HG02610 (cell line): ENCODE results near the gene CORIN.

Experiments
- ATAC-seq: cut with Tn5 transposase; IDR thresholded peaks from one replicate; pipeline ENCODE4 v1.9.1; 2021; ENCODE audit warnings: mild to moderate bottlenecking, moderate library complexity; ENCODE audit not compliant: unreplicated experiment

Gene CORIN

DNA sequence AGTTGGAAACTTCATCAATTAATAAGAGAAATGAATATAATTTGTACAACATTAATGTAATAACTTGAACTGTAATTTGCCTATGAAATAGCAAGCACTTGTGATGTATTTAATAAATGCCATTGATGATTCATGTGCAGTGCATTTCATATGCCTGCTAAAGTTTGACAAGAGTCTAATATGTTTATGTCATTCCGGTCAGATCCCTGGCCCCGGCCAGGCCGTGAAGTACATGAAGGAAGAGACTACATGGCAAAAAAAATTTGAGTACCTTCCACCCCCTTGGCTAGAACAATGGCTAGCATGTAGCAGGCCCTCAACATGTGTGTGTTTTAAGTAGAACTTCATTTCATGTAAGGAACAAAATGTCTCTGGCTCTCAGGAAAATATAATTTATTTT is 191.5 kb downstream of the CORIN start:
- ATAC-seq: no peak

DNA sequence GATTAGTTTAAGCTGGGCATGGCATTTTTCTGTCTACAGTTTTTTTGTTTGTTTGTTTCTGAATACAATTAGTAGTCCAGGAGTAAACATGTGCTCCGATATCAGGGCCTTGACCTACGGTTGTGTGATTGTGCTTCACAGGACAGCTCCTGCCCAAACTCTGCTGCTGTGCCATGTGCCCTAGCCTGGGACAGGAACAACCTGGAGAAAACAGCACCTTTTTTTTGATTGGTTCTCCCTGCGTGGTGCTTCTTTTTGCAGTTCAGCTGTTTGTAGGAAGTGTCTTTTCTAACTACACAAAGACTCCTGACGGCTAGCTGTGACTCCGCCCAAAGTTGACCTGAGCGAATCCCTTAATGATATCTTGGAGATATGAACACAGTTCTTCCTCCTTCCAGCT is 194.0 kb downstream of the CORIN start:
- no peak for ATAC-seq

DNA sequence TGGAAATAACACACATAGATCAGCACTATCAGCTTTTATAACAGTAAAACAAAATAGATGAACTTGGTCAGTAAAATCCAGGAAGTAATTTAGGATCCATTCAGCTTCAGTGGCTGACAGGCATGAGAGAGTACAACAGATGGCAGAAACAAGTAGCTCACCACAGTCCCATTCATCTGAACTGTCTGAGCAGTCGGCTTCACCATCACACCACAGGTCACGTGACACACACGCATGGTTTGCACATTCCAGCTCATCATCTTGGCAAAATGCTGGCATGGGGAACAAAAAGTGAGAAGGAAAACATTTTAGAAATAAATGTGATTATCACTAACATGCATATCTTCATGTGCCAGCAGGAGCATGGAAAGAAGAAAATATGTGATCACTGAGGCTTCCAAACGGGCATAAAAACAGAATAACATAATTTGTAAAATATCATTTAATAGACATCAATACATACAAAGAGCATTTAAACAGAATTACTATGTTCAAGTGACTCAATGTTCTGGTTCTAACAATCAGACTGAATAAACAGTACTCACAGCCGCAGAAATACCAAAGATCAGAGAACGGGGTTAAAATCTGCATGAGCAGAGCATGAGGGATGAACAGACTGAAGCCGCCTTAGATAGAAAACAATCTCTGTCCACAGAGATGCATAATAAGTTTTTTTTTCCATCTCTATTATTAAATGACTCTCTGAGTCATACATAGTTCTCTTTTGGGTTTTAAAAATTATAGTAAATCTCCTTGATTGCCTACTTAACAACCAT is 194.7 kb downstream of the CORIN start:
- ATAC-seq: no peak

DNA sequence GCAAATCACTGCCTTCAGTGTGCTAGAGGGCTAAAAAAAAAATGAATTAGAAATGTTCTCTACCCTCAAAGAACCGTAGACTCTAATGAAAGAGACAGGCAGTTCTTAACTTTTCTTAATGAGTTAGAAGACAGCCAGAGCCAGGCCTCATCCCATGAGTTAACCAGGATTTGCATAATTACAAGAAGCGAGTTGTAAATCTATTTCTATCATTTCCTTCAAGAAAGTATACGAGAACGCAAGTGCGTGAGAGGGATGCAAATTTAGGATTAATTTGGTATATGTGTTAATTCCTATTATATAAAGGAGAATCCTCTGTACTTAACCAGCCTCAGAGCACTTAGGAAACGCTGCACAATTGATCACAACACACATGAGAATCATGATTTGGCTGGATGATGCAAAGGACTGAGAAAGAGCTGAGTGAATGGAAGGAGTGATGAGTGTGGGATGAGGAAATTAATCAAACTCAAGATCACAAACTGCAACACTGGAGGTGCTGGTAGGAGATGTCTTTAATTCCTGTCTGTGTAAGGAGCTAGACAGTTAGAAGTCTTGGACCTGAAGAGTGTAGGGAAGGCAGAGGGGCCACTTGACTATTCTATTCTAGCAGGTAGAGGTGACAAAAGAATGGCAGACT is 195.6 kb downstream of the CORIN start:
- ATAC-seq: no peak

DNA sequence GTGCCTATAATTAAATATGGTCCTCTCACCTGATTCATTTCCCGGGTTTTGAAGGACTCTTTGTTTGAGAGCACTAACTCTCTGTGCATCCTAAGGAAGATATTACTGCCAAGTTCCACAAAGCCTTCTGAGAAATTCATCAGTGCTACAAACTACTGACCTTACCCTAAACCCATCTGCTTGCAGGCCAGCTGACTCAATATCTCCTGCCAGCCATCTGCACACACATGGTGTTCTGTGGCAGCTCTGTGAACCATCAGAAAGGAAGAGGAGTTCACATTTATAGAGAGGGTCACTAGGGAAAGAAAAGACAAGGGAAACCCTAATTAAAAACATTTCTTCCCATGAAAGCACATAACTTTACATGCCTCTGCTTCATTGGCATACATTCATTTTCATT is 196.1 kb downstream of the CORIN start:
- no peak for ATAC-seq

GRCh38 chr4:47640911-47641310 is 197.0 kb downstream of the CORIN start:
- no peak for ATAC-seq

- ATAC-seq: peak; percentile 66
Observed at GRCh38 chr4:47639531-47639930, 198.3 kb downstream of the CORIN start.

DNA sequence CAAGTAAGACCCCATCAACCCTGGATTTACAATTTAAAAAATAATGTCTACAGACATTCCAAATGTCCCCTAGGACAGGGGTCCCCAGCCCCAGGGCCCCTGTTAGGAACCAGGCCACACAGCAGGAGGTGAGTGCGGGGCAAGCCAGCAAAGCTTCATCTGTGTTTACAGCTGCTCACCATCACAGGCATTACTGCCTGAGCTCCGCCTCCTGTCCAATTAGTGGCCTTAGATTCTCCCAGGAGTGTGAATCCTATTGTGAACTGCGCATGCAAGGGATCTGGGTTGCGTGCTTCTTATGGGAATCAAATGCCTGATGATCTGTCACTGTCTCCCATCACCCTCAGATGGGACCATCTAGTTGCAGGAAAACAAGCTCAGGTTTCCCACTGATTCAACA is 206.7 kb downstream of the CORIN start:
- no peak for ATAC-seq

DNA sequence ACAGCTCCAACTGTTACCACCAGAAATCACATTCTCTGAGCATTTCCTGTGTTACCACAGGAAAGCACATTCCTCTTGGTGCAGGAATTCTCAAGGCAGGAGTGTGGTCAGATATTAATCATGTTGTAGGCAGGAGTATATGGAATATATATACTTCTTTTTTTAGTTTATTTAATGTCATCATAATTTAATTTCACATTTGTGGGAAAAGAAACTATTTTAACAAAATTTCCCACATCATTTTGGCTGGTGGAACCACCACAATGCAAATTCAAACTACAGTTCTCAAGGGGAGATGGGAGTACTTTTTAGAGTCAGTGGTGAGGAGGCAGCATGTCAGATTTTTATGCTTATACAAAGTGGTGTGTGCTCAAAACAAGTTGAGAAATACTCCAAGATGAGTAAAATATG is 213.8 kb downstream of the CORIN start:
- ATAC-seq: no peak

GRCh38 chr4:47621181-47621580 is 216.7 kb downstream of the CORIN start:
- ATAC-seq: no peak

- ATAC-seq: no peak
Observed at GRCh38 chr4:47619691-47620090, 218.2 kb downstream of the CORIN start.

DNA sequence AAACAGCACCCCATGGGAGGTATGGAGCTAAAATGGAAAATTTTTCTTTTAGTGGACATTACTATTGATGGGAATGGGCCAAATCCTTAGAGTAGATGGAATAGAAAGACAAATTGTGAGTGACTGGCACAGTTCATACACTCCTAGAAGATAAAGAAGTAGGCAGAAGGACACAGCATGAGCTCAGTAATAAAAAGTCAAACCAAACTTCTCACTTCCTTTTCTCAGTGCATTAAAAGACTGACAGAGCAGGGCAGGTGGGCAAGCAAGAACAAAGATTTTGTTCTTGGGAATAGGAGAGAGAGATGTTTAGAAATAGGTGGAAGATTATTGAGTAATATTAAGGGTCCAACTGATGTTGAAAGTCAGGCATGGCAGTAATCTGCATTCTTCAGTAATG is 220.3 kb downstream of the CORIN start:
- ATAC-seq: peak; percentile 53

GRCh38 chr4:47615385-47615784 is 222.5 kb downstream of the CORIN start:
- ATAC-seq: no peak

- no peak for ATAC-seq
Observed at GRCh38 chr4:47612116-47613023, 225.5 kb downstream of the CORIN start.

DNA sequence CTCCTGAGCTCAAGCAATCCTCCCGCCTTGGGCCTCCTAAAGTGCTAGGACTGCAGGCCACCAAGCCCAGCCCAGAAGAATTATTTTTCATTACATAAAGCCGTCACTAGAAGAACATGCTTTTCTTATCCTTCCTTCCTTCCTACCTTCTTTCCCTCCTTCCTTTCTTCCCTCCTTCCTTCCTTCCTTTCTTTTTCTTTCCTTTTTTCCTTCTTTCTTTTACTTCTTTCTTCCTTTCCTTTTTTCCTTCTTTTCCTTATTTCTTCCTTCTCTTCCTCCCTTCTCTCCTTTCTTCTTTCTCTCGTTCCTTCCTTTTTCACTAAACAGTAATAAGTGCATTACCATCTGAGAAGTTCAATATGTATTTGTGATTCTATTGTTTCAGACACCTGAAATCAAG is 231.4 kb downstream of the CORIN start:
- ATAC-seq: no peak

DNA sequence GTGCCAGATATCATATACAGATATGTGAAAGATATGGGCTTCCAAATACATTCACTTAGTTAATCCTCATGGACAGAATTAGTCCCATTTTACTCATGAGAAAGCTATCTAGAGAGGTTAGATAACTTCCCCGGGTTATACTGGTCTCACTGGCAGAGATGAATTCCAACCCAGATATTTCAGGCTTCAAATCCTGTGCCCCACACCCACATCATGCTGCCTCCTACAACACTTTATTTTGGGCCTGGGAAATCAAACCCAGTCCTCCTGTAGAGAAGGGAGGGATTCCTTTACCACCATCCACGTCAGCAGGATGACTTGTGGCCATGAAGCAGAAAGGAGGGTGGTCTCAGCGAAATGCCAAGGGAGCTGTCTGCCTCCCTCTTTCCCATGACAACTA is 239.0 kb downstream of the CORIN start:
- ATAC-seq: no peak

- ATAC-seq: no peak
Observed at GRCh38 chr4:47598320-47598719, 239.5 kb downstream of the CORIN start.

DNA sequence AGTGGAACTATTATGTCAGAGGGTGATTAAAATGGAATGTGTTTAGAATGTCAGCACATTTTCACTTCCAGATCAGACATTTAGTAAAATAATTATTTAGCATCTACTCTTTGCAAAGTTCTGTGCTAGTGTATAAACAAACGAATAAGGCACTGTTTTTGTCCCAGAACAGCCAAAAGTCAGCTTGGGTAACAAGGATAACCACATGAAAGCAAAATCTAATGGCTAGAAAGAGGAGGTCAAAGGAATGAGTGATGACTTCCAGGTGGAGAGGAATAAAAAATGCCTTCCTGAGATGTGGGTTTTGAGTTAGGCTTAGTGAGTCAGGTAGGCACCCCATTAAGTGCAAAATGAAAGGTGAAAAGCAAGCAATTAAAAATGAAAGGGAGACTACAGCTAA is 240.2 kb downstream of the CORIN start:
- ATAC-seq: no peak

GRCh38 chr4:47590325-47590724 is 247.5 kb downstream of the CORIN start:
- no peak for ATAC-seq

DNA sequence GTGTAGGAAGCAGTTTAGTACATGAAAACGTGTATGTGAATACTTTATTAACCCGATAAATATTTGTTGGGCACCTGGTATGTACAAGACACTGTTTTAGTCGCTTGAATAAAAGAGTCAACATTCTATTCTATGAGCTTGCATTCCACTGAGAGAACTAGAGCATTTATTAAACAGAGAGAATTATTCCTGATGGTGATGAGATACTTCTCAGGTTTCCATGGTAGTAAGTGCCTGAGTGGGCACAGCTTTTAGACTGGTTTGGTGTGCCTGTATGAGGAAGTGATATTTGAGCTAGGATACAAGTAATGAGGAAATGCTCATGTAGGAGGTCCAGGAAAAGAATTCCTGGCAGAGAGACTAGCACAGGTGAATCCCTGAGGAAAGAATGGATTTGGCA is 258.6 kb downstream of the CORIN start:
- ATAC-seq: no peak

- no peak for ATAC-seq
Observed at GRCh38 chr4:47577779-47578553, 259.9 kb downstream of the CORIN start.
